B cell (primary cell): ENCODE data around the gene NUAK2. TPM values are rescaled to one million over a fixed set of nuclear protein-coding genes. Genes with fewer than 3 reads are reported as not detected.

Experiments used
- ATAC-seq: fragments of 200-7000 bp; cut with Tn5 transposase; one replicate; pipeline ENCODE4 v1.10.0; 2021; ENCODE audit warnings: low read depth, mild to moderate bottlenecking, moderate number of reproducible peaks, moderate library complexity
- CTCF ChIA-PET: fragments of 350-600 bp; sonication (Branson Sonifier 250); formaldehyde crosslinking; loops from one replicate; lab custom pipeline; 2021; ENCODE audit warnings: antibody characterized with exemption, inconsistent platforms; lab: Charles Lee
- POLR2A ChIA-PET: fragments of 350-600 bp; sonication (Branson Sonifier 250); formaldehyde crosslinking; loops from one replicate; lab custom pipeline; 2021; ENCODE audit warnings: antibody characterized with exemption; lab: Charles Lee
- DNase-seq: peaks from one replicate; pipeline ENCODE4 v3.0.0; 2013
- H2AFZ ChIP-seq: 2 replicates; pipeline ENCODE4 v1.6.1; 2012; ENCODE audit warnings: mild to moderate bottlenecking, low read depth, low read length; ENCODE audit not compliant: insufficient read depth, poor library complexity, severe bottlenecking
- H3K27ac ChIP-seq, 2 donors: 1 replicate in 1 of 2; 2 replicates in 1 of 2; pipeline ENCODE4 v1.5.1; 2012 to 2013; ENCODE audit warnings: low read length in 2 of 2, mild to moderate bottlenecking in 2 of 2, moderate library complexity in 1 of 2
- H3K27me3 ChIP-seq, 4 experiments: fragments of 200-600 bp in 1 of 4; sonication (generic) in 1 of 4; replicated peaks in 1 of 4; 1 replicate in 2 of 4; 2 replicates in 2 of 4; pipeline versions ENCODE4 v1.6.1 to v1.7.0; 2013 to 2016; ENCODE audit warnings: low read length in 3 of 4, mild to moderate bottlenecking in 2 of 4, mixed read lengths in 1 of 4, moderate library complexity in 1 of 4; ENCODE audit not compliant: insufficient read depth in 4 of 4, control insufficient read depth in 3 of 4; ENCODE audit errors: control extremely low read depth in 1 of 4
- H3K36me3 ChIP-seq, 2 experiments: replicated peaks in 1 of 2; 1 replicate in 1 of 2; 2 replicates in 1 of 2; pipeline versions ENCODE4 v1.6.1 to v1.7.1; 2013; ENCODE audit warnings: low read length in 1 of 2; ENCODE audit not compliant: insufficient read depth in 2 of 2, control insufficient read depth in 1 of 2; ENCODE audit errors: control extremely low read depth in 1 of 2, extremely low read depth in 1 of 2
- H3K4me1 ChIP-seq, 2 donors: fragments of 200-600 bp in 1 of 2; sonication (generic) in 1 of 2; 1 replicate in 1 of 2; 2 replicates in 1 of 2; pipeline versions ENCODE4 v1.5.1 to v1.6.1; 2013 to 2017; ENCODE audit warnings: low read length in 2 of 2; ENCODE audit not compliant: control insufficient read depth in 2 of 2, insufficient read depth in 2 of 2
- H3K4me2 ChIP-seq: replicated peaks from 2 replicates; pipeline ENCODE3; 2012; ENCODE audit warnings: mild to moderate bottlenecking, low read depth, low read length; ENCODE audit not compliant: poor library complexity, severe bottlenecking
- H3K4me3 ChIP-seq, 5 experiments: fragments of 200-600 bp in 1 of 5; sonication (generic) in 1 of 5; 1 replicate in 3 of 5; 2 replicates in 2 of 5; pipeline versions ENCODE4 v1.5.1 to v1.7.0; 2011 to 2016; ENCODE audit warnings: low read length in 4 of 5, mild to moderate bottlenecking in 4 of 5, low read depth in 2 of 5, control low read depth in 1 of 5, moderate library complexity in 1 of 5; ENCODE audit not compliant: insufficient read depth in 1 of 5; ENCODE audit errors: control extremely low read depth in 1 of 5, extremely low read depth in 1 of 5
- H3K79me2 ChIP-seq: fragments of 200-600 bp; sonication (generic); one replicate; pipeline ENCODE4 v1.6.0; 2016; ENCODE audit warnings: low read length; ENCODE audit not compliant: control insufficient read depth, insufficient read depth
- H3K9ac ChIP-seq: fragments of 200-600 bp; sonication (generic); 2 replicates; pipeline ENCODE4 v1.6.1; 2017; ENCODE audit warnings: mild to moderate bottlenecking, low read length, moderate library complexity
- H3K9me3 ChIP-seq, 3 donors: one replicate each; pipeline versions ENCODE4 v1.6.1 to v1.7.1; 2013; ENCODE audit warnings: low read length in 2 of 3; ENCODE audit not compliant: control insufficient read depth in 2 of 3, insufficient read depth in 1 of 3; ENCODE audit errors: control extremely low read depth in 1 of 3
- H4K20me1 ChIP-seq: 2 replicates; pipeline ENCODE4 v1.6.0; 2012; ENCODE audit warnings: mild to moderate bottlenecking, low read length; ENCODE audit not compliant: insufficient read depth, control insufficient read depth, poor library complexity, severe bottlenecking
- H3K27ac Mint-ChIP-seq: one replicate; pipeline ENCODE4 v1.8.0; 2021; ENCODE audit warnings: mixed read lengths
- H3K27me3 Mint-ChIP-seq: one replicate; pipeline ENCODE4 v1.8.0; 2021; ENCODE audit warnings: mixed read lengths
- H3K4me1 Mint-ChIP-seq: one replicate; pipeline ENCODE4 v1.8.0; 2021; ENCODE audit warnings: mixed read lengths
- H3K4me3 Mint-ChIP-seq: one replicate; pipeline ENCODE4 v1.8.0; 2021; ENCODE audit warnings: mixed read lengths
- H3K9me3 Mint-ChIP-seq: one replicate; pipeline ENCODE4 v1.8.0; 2022; ENCODE audit warnings: mixed read lengths; ENCODE audit not compliant: insufficient read depth
- EZH2 ChIP-seq: IDR thresholded peaks from 2 replicates; pipeline ENCODE4 v1.6.1; 2012; ENCODE audit warnings: borderline replicate concordance, low read depth, mild to moderate bottlenecking, moderate library complexity, low read length; ENCODE audit not compliant: insufficient read depth, poor library complexity, severe bottlenecking
- WGBS: methylation state at CpG from one replicate; pipeline ENCODE4 v1.1.5; 2013; ENCODE audit warnings: missing lambda C conversion rate; ENCODE audit not compliant: insufficient coverage; 5-methylcytosine and 5-hydroxymethylcytosine counted together
- intact Hi-C: fragments of 100-400 bp; cut with micrococcal nuclease; formaldehyde crosslinking; loops from one replicate; pipeline ENCODE4 v1.10.0; 2022
- polyA plus RNA-seq: library from polyadenylated mRNA; depleted of rRNA; stranded (reverse); fragments of >200 nt; gene quantifications from 2 replicates; pipeline ENCODE4 v1.2.3, GENCODE V29; 2012
- total RNA-seq, 2 donors: library from RNA; stranded (reverse); fragments of 120-200 nt in 1 of 2; gene quantifications; 1 replicate in 1 of 2; 2 replicates in 1 of 2; pipeline versions ENCODE4 v1.2.3 to v1.2.4, GENCODE V29; 2013 to 2022
- TF ChIP-seq, protein P1 (sequence below): fragments of 200-600 bp; IDR thresholded peaks from one replicate; pipeline ENCODE4 v1.8.0; 2022; ENCODE audit warnings: antibody characterized with exemption, mild to moderate bottlenecking

NUAK2 gene
- total and polyA plus RNA-seq, 2 donors (not counting 1 experiment from before 2014, with no cell fraction given): 37.9 to 102 TPM

DNA sequence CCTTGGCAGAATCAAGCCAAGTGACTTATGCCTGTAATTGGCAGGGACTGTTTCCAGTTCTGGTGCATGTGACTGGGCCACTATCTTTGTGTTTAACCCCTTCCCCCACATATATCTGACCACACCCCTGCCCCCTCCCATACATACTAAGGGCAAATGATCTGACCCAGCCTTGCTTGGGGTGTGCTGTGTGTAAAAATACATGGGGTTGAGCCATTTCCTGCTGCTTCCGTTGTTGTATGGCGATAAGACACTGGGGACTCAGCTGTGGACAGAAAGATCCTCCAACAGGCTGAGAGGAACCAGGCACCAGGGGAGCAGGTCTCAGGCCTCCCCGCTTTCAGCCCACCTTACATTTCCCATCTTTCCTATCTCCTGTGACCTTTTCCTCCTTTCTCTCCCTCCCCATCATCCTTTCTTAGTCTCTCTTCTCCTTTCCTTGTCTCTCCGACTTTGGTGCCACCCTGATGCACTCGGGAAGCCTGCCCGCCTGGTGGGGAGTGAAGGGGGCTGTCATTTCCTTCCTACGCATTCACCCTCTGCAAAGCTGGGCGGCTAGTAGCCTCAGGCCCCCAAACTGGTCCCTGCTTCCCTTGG lies 54.1 kb downstream of the NUAK2 start:
- DNase-seq (no peak), ATAC-seq (no peak)
- H3K4me3 ChIP-seq: no peak overlapping the region
- Mint-ChIP-seq H3K9me3 (no peaks in the 10 kb centered on the region), H3K4me3 (no peak overlapping the region), H3K27me3 (no peaks in the 10 kb centered on the region), H3K27ac (no peak overlapping the region), H3K4me1 (no peaks in the 10 kb centered on the region)
- H3K27me3 ChIP-seq: peaks cover 0 to 10% (median 4%) of the 10 kb centered on the region in 4 experiments
- H3K36me3 ChIP-seq: no peaks in the 10 kb centered on the region
- no peak overlapping the region for H3K4me2 ChIP-seq
- no peak overlapping the region for H2AFZ ChIP-seq
- ChIA-PET POLR2A (interaction anchor here (0.7 kb wide), 1 partner anchor 72 kb away, joined by 4 read pairs; no protein-coding TSS in a partner anchor), CTCF (interaction anchor here (56.6 kb wide), 1 partner anchor 58 kb away, joined by 2421 read pairs; the partner anchor contains the start of gene NUAK2)
- H3K9me3 ChIP-seq: no peaks in the 10 kb centered on the region
- no peak overlapping the region for H3K9ac ChIP-seq
- no peaks in the 10 kb centered on the region for H3K79me2 ChIP-seq
- H3K4me1 ChIP-seq: no peaks in the 10 kb centered on the region
- 73% methylated on average over 3 of the region's 8 CpGs for WGBS
- no peak overlapping the region for H3K27ac ChIP-seq
- TF ChIP-seq EZH2: no peak
- TF ChIP-seq, protein P1, sequence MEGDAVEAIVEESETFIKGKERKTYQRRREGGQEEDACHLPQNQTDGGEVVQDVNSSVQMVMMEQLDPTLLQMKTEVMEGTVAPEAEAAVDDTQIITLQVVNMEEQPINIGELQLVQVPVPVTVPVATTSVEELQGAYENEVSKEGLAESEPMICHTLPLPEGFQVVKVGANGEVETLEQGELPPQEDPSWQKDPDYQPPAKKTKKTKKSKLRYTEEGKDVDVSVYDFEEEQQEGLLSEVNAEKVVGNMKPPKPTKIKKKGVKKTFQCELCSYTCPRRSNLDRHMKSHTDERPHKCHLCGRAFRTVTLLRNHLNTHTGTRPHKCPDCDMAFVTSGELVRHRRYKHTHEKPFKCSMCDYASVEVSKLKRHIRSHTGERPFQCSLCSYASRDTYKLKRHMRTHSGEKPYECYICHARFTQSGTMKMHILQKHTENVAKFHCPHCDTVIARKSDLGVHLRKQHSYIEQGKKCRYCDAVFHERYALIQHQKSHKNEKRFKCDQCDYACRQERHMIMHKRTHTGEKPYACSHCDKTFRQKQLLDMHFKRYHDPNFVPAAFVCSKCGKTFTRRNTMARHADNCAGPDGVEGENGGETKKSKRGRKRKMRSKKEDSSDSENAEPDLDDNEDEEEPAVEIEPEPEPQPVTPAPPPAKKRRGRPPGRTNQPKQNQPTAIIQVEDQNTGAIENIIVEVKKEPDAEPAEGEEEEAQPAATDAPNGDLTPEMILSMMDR: no peak
- intact Hi-C loops: no loop called here
- no peaks in the 10 kb centered on the region for H4K20me1 ChIP-seq

DNA sequence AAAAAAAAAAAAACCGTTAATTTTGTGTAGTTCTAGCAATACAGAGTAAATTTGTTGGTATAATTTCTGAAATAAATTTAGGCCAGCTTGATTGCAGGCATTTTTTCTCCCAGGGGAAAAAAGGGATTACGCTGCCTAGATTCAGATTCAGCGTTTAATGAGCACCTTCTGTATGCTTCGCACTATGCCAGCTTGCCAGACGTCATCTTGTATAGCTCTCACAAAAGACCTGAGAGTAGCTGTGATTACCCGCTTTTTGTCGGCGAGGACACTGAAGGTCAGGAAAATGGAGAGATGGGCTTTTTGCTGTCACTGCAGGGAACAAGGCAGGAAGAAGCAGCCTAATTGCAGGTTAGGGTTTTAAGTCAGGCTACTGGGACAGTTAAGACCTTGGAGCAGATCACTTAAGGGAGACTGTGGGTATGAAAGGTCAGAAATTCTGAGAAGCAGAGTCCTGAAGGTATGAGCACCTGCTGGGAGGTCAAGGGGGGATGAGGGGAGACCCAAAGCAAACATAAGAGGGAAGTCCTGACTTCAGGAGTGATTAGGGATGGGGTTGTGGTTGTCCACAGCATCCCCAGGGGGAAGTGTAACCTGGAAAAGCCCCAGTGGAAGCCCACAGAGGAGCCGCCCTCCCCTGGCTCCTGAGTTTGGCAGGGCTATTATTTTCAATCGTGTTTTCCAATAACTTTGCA lies 54.8 kb downstream of the NUAK2 start:
- DNase-seq (no peak), ATAC-seq (no peak)
- H2AFZ ChIP-seq: no peak overlapping the region
- ChIA-PET POLR2A (interaction anchor here (0.6 kb wide), 1 partner anchor 23 kb away, joined by 4 read pairs; no protein-coding TSS in a partner anchor), CTCF (interaction anchor here (0.7 to 0.8 kb wide), 2 partner anchors 58 to 67 kb away, joined by 4 to 5 read pairs; no protein-coding TSS in a partner anchor)
- H3K4me3 ChIP-seq: no peak overlapping the region
- no peaks in the 10 kb centered on the region for H3K79me2 ChIP-seq
- H3K9ac ChIP-seq: no peak overlapping the region
- H4K20me1 ChIP-seq: no peaks in the 10 kb centered on the region
- no peak overlapping the region for H3K27ac Mint-ChIP-seq
- no peaks in the 10 kb centered on the region for H3K9me3 ChIP-seq
- intact Hi-C loops: no loop called here
- H3K4me1 Mint-ChIP-seq: peaks cover under 1% of the 10 kb centered on the region
- H3K27me3 ChIP-seq: peaks cover 0 to 12% (median 5%) of the 10 kb centered on the region in 4 experiments
- H3K27me3 Mint-ChIP-seq: peaks cover 3% of the 10 kb centered on the region
- no peaks in the 10 kb centered on the region for H3K36me3 ChIP-seq
- no peak overlapping the region for H3K4me2 ChIP-seq
- TF ChIP-seq EZH2: no peak
- TF ChIP-seq, protein P1: no peak
- no peak overlapping the region for H3K4me3 Mint-ChIP-seq
- 93% methylated on average over 8 of the region's 10 CpGs for WGBS
- no peak overlapping the region for H3K27ac ChIP-seq
- H3K9me3 Mint-ChIP-seq: no peaks in the 10 kb centered on the region
- H3K4me1 ChIP-seq: no peaks in the 10 kb centered on the region
